ENCODE results near the gene ERP27. TPM values are rescaled to one million over a fixed set of nuclear protein-coding genes. Genes with fewer than 3 reads are reported as not detected.

Gene ERP27
- polyA plus RNA-seq, 2 of the 4 experiments (the other 2 are of a cell fraction) = 0.09 to 0.28 TPM

DNA sequence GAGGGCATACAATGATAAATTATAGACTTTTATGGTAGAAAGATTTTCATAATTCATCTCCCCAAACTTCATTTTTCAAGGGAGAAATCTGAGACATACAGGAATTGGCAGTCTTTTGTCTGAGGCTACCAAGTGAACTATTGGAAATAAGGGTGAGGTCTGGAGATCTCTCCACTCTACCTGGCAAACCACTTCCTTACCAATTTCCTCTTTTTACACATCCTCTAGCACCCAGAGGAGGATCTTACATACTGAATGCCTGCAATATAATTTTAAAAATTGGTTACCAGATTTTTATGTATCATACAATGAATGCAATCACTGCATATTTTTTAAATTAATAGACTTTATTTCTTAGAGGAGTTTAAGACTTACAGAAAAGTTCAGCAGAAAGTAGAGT is 41.1 kb upstream of the ERP27 start:
- H3K4me3 ChIP-seq = no peak overlapping the region
- FAIRE-seq = no peak

DNA sequence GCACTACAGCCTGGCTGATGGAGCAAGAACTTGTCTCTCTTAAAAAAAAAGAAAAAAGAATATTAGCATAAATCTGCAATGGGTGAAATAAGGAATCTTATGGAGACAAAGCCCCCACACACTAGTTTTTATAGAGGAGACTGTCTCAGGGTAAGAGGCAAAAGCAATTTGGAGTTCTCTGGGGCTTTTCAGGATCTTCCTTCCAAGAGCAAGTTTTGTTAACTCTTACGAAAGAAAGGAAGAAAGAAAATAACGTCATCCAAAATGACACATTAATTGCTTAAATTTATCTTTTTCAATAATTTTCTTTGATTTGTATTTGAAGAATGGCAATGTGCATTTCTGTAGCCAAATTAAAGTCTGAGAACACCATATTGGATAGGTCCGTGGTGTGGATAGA is 38.3 kb upstream of the ERP27 start:
- no peak for TF ChIP-seq CBX2 (IDR thresholded peaks at IDR 0.05; ENCODE audit: borderline replicate concordance, low read depth)
- no peak for TF ChIP-seq EHF (CRISPR knock-in tag; IDR thresholded peaks at IDR 0.05)
- TF ChIP-seq MAFK (IDR thresholded peaks at IDR 0.05; ENCODE audit: partially characterized antibody) = no peak
- TF ChIP-seq FOSL2 (IDR thresholded peaks at IDR 0.05) = no peak
- no peak for TF ChIP-seq FOSL2 (CRISPR knock-in tag; IDR thresholded peaks at IDR 0.05)
- 80% methylated on average over 3 of the region's 3 CpGs for WGBS (ENCODE audit: missing lambda C conversion rate)
- CTCF ChIA-PET = interaction anchor here (1.6 kb wide), 1 partner anchor 245 kb away, joined by 4 read pairs; the partner anchor contains the start of gene RERG

More for the DNA sequence above, 41.1 kb upstream of the ERP27 start:
- no peak for DNase-seq (ENCODE audit: low read depth in 1 of 2, low spot score in 1 of 2)
- ChIA-PET CTCF (no interaction called here), POLR2A (no interaction called here)
- H3K4me1 ChIP-seq = no peaks in the 10 kb centered on the region
- TF ChIP-seq CEBPB (IDR thresholded peaks at IDR 0.05) (no peak), RFX5 (IDR thresholded peaks at IDR 0.05) (no peak), HOXA7 (CRISPR knock-in tag; IDR thresholded peaks at IDR 0.05) (no peak), RARB (CRISPR knock-in tag; IDR thresholded peaks at IDR 0.05) (no peak), MYC (IDR thresholded peaks at IDR 0.05; ENCODE audit: borderline replicate concordance, low read length) (no peak), POLR2A (IDR thresholded peaks at IDR 0.05; ENCODE audit: low read length) (no peak), CHD2 (IDR thresholded peaks at IDR 0.05; ENCODE audit: low read length, partially characterized antibody) (no peak)
- ATAC-seq = no peak
- no peak overlapping the region for H3K27ac ChIP-seq
- no peak overlapping the region for H3K4me2 ChIP-seq
- no peaks in the 10 kb centered on the region for H3K9me3 ChIP-seq

DNA sequence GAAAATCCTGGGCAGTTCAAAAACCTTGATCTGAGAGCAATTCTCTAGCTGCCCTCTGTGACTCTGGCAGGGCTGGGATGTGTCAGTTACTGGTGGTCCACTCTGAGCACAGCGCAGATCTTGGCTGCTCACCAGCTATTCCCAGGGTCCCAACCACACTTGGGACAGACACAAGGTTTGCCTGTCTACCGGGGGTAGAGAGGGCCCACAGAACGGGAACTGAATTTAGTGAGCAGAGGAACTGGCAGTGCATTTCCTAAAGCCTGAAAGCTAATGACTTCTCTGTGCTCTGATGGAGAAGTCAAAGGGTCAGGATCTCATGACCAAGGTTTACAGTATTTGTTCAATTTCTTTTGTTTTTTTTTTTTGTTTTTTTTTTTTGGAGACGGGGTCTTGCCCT is 37.1 kb upstream of the ERP27 start:
- POLR2A ChIA-PET = no interaction called here
- CTCF ChIA-PET = interaction anchor here (0.6 to 1.6 kb wide), 3 partner anchors 20 to 246 kb away, joined by 3 to 4 read pairs (median 3); partner anchors contain the start of gene RERG
- H3K9me3 ChIP-seq = no peaks in the 10 kb centered on the region
- TF ChIP-seq NR3C1 (IDR thresholded peaks at IDR 0.05) (no peak), ZC3H11A (IDR thresholded peaks at IDR 0.05) (no peak), MAZ (IDR thresholded peaks at IDR 0.05; ENCODE audit: borderline replicate concordance, low read depth, low read length) (no peak), FOXS1 (CRISPR knock-in tag; IDR thresholded peaks at IDR 0.05) (no peak), TFCP2L1 (CRISPR knock-in tag; IDR thresholded peaks at IDR 0.05) (no peak), PHF8 (IDR thresholded peaks at IDR 0.05; ENCODE audit: borderline replicate concordance, low read depth) (no peak), FOSL2 (IDR thresholded peaks at IDR 0.05) (no peak), FOSL2 (CRISPR knock-in tag; IDR thresholded peaks at IDR 0.05) (no peak), HOXA7 (CRISPR knock-in tag; IDR thresholded peaks at IDR 0.05) (no peak), ZFP36 (IDR thresholded peaks at IDR 0.05; ENCODE audit: borderline replicate concordance, partially characterized antibody) (no peak), SREBF2 (IDR thresholded peaks at IDR 0.05) (no peak), FOSB (CRISPR knock-in tag; IDR thresholded peaks at IDR 0.05) (no peak), CHD4 (IDR thresholded peaks at IDR 0.05; ENCODE audit: borderline replicate concordance) (no peak), CBX2 (IDR thresholded peaks at IDR 0.05; ENCODE audit: borderline replicate concordance, low read depth) (no peak), RFX5 (IDR thresholded peaks at IDR 0.05) (no peak), ZNF302 (CRISPR knock-in tag; IDR thresholded peaks at IDR 0.05) (no peak), HOXB5 (CRISPR knock-in tag; IDR thresholded peaks at IDR 0.05) (no peak)
- TF ChIP-seq, protein P1, sequence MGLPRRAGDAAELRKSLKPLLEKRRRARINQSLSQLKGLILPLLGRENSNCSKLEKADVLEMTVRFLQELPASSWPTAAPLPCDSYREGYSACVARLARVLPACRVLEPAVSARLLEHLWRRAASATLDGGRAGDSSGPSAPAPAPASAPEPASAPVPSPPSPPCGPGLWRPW (IDR thresholded peaks at IDR 0.05) = no peak
- TF ChIP-seq, protein P2, sequence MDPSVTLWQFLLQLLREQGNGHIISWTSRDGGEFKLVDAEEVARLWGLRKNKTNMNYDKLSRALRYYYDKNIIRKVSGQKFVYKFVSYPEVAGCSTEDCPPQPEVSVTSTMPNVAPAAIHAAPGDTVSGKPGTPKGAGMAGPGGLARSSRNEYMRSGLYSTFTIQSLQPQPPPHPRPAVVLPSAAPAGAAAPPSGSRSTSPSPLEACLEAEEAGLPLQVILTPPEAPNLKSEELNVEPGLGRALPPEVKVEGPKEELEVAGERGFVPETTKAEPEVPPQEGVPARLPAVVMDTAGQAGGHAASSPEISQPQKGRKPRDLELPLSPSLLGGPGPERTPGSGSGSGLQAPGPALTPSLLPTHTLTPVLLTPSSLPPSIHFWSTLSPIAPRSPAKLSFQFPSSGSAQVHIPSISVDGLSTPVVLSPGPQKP (IDR thresholded peaks at IDR 0.05; ENCODE audit: low read depth, low read length) = no peak
- TF ChIP-seq, protein P3, sequence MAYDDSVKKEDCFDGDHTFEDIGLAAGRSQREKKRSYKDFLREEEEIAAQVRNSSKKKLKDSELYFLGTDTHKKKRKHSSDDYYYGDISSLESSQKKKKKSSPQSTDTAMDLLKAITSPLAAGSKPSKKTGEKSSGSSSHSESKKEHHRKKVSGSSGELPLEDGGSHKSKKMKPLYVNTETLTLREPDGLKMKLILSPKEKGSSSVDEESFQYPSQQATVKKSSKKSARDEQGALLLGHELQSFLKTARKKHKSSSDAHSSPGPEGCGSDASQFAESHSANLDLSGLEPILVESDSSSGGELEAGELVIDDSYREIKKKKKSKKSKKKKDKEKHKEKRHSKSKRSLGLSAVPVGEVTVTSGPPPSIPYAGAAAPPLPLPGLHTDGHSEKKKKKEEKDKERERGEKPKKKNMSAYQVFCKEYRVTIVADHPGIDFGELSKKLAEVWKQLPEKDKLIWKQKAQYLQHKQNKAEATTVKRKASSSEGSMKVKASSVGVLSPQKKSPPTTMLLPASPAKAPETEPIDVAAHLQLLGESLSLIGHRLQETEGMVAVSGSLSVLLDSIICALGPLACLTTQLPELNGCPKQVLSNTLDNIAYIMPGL (CRISPR knock-in tag; IDR thresholded peaks at IDR 0.05; ENCODE audit: borderline replicate concordance) = no peak
- TF ChIP-seq, protein P4, sequence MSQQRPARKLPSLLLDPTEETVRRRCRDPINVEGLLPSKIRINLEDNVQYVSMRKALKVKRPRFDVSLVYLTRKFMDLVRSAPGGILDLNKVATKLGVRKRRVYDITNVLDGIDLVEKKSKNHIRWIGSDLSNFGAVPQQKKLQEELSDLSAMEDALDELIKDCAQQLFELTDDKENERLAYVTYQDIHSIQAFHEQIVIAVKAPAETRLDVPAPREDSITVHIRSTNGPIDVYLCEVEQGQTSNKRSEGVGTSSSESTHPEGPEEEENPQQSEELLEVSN (IDR thresholded peaks at IDR 0.05; ENCODE audit: borderline replicate concordance, low read depth) = no peak
- FAIRE-seq (no peak), DNase-seq (ENCODE audit: low read depth in 1 of 2, low spot score in 1 of 2) (no peak), ATAC-seq (no peak)
- H3K4me2 ChIP-seq = no peak overlapping the region
- 80% methylated on average over 4 of the region's 4 CpGs for WGBS (ENCODE audit: missing lambda C conversion rate)
- H3K27ac ChIP-seq = no peak overlapping the region
- H3K4me3 ChIP-seq = no peak overlapping the region
- H3K4me1 ChIP-seq = 0 out of 3 replicates have a peak, but pooled peaks cover 2% of the 10 kb centered on the region

More for the DNA sequence above, 38.3 kb upstream of the ERP27 start:
- FAIRE-seq = no peak
- POLR2A ChIA-PET = no interaction called here
- H3K4me1 ChIP-seq = no peaks in the 10 kb centered on the region
- DNase-seq (ENCODE audit: low read depth in 1 of 2, low spot score in 1 of 2) = no peak
- H3K9me3 ChIP-seq = no peaks in the 10 kb centered on the region
- H3K4me3 ChIP-seq = no peak overlapping the region
- H3K4me2 ChIP-seq = no peak overlapping the region
- no peak overlapping the region for H3K27ac ChIP-seq
- ATAC-seq = no peak

Measured in A549 (cell line).